HG03342 (cell line): ENCODE measurements around the gene OR2H1.

Source experiments
- ATAC-seq: cut with Tn5 transposase; IDR thresholded peaks from one replicate; pipeline ENCODE4 v1.9.1; 2021; ENCODE audit warnings: mild to moderate bottlenecking, moderate library complexity; ENCODE audit not compliant: unreplicated experiment

OR2H1 gene

GRCh38 chr6:29509239-29509638, 52.3 kb downstream of the OR2H1 start:
- ATAC-seq: peak; percentile 75

GRCh38 chr6:29509711-29510110, 52.8 kb downstream of the OR2H1 start:
- peak; percentile 8 for ATAC-seq

- ATAC-seq: no peak
Observed at GRCh38 chr6:29510202-29510601, 53.2 kb downstream of the OR2H1 start.

GRCh38 chr6:29510746-29511300, 53.9 kb downstream of the OR2H1 start:
- no peak for ATAC-seq
